GM19324 (cell line): ENCODE results near the gene S100A11.

Experiments used
- ATAC-seq: cut with Tn5 transposase; IDR thresholded peaks from one replicate; pipeline ENCODE4 v1.9.1; 2021; ENCODE audit warnings: mild to moderate bottlenecking, moderate library complexity; ENCODE audit not compliant: unreplicated experiment, low FRiP score

Gene S100A11

DNA sequence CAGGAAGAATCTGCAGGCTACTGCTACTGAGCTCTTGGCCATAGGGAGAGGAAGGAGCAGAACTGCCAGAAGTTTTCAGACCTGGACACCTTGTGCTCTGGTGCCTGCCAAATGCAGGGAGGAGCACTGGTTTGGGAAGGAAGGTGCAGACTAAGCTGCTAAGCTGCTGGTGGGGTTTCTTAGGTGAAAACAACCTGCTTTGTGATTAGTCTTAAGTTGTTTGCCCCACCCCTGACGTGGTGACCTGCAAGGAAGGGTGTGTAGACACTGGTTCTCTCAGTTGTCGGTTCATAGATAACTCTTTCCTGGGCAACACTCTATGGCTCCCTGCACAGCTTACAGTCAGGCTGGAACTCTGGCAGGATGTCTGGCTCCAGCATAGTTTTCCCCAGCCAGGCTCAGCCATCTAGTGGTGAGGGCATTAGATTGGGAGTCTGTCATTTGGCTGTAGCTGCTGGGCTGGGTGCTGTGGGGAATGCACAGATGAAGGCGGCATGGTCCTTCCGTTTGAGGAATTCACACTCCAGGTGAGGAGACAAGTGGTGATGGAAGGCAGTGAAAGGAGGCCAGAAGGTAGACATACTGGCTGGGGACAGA lies 32.9 kb downstream of the S100A11 start:
- no peak for ATAC-seq

DNA sequence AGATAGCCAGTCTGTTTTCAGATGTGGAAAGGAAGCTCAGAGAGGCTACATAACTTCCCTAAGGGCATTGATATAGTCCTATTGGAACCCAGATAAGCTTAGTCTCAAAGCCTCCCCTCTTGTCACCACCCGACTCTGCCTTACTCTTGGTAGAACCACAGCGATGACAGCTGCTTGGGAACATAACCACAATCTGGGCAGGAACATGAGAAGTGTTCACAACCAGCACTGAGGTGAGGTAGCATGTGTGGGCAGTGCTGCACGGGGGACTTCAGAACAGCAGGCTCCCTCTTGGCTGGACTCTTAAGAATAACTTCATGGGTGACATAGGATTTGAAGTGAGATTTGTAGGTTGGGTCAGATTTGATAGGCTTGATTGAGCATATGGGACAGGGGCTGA lies 33.8 kb downstream of the S100A11 start:
- ATAC-seq = no peak

DNA sequence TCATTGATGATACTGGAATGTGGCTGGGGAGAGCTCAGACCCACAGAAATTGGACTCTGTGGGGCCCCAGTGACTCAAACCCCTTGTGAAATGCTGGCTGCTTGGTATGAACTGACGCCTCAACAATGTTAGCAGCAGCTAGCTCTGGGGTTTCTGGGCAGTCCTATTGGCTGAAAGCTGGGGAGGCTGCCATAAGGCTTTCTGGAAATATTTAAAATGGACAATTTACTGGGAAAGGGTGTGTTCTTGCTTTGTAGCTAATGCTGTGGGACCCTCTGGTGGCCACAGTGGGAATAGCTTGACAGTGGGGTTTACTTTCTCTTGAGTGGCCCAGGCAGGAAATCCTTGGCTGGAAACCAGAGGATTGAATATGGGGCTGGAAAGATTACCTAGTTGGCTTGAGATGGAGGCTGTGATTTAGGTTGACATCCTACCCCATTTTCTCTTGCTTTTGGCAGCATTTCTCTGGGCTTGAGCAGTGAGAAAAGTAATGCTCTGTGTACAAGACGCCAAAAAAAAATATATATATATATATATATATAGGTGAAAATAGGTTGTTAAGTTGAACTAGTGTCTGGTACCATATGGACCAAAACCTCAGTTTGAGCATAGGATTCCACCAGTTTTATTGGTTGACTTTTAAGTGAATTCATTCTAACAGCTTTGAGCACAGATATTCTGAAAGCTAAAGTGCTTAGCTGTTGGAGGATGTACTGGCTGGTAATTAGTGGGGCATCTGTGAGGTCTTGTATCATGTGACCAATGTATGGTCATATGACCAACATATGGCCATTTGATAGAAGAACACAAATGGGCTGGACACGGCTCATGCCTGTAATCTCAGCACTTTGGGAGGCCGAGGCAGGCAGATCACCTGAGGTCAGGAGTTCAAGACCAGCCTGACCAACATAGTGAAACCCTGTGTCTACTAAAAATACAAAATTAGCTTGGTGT lies 34.9 kb downstream of the S100A11 start:
- ATAC-seq = no peak

DNA sequence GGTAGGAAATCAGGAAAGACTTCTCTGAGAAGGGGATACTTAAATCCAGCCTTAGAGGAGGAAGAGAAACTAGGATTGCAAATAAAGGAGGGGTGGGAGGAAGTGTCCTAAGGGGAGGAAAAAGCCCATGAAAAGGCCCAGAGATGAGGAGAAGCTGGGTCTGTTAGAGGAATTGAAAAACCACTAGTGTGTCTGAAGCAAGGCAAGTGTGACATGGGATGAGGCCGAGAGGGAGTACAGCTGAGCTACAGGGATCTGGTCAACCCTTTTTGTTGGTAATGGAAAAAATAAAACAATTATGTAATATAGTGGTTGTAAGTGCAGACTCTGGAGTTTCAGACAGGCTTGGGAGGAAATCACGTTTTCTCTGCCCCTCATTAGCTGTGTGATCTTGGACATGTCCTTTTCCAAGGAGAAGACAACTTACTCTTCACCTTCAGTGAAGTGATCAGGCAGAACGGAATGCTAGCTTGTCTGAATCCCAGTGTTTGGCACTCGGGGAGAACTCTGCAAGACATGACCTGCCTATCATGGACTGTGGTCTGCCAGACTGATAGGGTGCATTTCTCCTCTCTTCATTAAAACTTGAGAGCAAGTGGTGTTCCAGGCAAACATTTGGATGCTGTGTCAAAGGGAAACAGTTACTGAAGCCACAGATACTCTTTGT lies 35.7 kb downstream of the S100A11 start:
- ATAC-seq = no peak

DNA sequence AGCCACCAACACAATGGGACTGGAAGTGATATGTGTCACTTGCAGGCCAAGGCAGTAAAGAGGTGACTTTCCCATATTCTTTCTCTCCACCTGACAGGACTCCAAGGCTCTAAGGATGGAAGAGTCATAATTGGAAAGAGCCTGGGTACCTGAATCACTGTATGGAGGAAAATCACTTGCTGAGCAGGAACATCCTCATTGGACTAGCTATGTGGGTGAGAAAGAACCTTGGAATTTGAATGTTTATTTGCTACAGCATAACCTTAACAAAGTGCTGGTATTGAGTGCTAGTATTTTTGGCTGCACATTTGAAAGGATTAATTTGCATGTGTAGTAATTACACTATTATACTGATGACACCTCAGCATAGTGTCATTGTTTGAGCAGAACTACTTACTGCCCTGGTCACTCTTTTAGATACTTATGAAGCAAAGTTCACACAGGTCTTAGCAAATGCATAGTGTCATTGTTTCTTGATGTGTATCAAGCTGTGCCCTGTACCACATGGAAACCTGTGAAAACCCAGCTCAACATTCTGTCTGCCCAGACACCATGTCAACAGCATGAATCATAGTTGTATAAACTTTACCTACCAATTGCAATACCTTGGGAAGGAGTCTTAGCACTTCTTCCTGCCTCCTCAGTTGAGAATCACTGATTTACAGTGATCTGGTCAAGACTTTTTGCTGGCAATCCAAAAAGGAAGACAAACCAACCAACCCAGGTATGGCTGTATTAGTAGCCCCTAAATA lies 38.0 kb downstream of the S100A11 start:
- ATAC-seq = no peak

DNA sequence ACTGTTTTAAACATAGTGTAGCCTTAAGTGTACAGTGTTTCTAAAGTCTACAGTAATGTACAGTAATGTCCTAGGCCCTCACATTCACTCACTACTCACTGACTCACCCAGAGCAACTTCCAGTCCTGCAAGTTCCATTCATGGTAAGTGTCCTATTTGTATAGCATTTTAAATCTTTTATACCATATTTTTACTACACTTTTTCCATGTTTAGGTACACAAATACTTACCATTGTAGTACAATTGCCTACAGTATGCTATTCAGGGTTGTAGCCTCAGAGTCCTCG lies 39.6 kb downstream of the S100A11 start:
- no peak for ATAC-seq

DNA sequence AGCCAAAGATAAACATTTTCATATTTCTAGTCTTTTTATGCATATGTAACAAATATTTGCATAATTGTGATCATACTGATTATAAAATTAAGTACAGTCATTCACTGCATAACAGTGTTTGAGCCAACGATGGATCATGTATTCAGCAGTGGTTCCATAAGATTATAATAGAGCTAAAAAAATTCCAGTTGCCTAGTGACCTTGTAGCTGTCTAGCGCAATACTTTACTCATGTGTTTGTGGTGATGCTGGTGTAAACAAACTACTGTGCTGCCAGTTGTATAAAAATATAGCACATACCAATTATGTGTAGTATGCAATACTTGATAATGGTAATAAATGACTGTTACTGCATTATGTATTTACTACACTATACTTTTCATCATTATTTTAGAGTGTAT lies 41.0 kb downstream of the S100A11 start:
- no peak for ATAC-seq

DNA sequence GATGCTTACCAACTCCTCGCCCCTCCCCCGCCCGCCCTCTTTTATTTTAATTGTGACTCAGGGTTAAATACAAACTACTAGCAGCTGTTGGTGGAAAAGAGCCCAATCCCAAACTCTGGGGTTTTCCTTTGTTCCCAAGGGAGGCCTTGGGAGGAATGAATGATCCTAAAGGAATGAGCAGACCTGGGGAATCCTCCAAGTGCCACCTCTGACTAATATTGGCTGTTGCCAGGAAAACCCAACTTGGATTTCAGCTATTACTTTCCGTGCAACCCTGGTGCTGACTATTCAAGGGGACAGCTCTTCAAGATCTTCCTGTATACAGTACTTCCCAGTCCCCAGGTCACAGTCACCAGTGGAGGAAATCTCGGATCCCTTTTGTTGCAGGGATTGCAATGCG lies 41.8 kb downstream of the S100A11 start:
- ATAC-seq = no peak

DNA sequence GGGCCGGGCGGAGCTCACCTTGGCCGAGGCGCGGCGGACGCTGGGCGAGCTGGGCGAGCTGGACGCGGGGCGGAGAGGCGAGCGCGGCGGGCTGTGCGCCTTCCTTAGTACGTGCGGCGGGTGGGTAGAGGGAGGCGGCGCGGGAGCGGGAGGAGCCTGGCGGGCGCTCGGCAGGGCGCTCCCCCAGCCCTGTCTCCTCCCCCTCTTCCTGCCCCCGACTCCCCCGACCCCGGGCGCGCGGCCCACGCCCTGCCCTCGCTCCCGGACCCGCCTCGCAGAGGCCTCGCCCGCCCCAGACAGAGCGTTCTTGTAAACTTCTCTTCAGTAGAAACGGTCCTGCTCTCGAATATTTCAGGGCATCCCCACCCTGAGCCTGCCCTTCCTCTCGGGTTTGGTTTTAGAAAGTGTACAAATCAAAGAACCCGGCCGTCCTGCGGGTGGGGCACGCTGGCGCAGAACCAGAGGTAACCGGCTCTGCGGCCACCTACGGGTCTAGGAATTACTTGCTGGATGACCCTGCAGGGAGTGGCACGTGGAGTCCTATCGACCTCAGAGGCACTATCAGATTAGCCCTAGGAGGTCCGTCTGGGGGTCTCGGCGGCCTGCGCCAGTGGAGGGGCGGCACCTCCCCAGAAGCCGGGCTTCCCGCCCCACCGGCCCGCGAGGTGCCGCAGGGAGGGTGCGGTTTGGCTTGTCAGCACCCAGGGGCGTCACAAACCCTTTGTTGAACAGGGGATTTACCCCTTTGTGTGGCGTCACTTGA lies 42.9 kb downstream of the S100A11 start, which contains the start of gene S100A10:
Gene S100A10, minus strand, starts transcription at position 126 of the 763 bp plus-strand sequence. CDS start 7,629 bp downstream, outside the sequence.
- ATAC-seq = no peak

DNA sequence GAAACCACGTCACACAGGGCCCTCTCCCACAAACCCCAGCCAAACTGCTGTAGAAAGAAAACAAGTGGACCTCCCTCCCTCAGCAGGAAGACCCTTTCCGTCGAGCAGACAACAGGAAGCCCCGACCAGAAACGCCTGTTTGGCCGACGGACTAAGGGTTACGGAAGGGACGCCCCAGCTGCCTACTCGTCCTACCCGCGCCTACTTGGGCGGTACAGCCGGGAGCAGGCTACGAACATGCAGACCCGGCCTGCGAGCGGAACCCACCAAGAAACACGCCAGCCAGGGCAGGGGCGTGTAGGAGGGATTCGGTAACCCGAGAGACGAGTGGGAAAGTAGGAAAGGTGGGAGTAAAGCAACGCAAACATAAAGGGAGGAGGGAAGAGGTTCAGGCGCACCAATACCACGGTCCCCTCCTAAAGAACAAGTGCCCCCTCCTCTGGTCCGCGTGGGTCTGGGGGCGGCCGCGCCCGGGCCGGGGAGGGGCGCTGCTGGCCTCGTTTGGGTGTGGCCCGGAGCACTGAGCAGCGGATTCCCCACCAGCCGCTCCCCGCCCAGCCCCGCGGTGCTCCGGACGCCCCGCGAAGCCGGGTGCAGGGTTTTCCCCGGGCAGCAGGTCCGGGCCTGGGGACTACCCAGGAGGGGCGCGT lies 43.6 kb downstream of the S100A11 start:
- no peak for ATAC-seq

DNA sequence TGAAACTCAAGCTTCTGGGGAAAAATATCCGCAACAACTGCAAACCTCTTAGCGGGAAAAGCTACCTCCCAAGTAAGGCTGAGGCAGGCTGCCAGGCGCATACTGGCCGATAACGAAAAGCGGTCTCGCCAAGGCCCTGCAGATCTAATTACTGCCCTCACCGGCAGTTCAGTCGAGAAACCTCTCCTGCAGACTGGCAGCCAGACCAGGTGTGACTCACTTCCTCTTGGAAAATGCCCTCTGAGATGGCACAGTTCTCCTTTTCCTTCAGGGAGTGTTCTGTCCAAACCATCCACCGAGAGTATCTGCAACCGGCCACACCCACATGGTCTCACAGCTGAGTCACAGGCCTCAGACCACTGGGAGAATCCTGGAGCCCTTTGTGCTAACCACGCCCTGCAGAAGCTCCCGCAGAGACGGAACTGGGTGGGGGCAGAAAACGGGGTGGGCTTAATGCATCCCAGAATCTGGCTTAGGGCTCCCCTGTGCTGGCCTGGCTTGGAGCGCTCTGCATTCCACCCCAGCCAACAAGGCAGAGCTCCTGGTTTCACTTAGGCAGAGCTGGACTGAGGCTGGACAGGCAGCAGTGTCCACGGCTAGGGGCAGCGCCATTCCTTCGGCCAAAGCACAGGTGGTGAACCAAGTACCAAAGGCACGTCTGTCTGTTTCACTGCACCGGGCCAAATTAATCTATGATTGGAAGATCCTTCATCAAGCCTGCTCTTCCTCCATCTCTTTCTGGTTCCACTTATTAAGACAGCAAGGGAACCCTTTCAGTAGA lies 44.3 kb downstream of the S100A11 start:
- no peak for ATAC-seq

DNA sequence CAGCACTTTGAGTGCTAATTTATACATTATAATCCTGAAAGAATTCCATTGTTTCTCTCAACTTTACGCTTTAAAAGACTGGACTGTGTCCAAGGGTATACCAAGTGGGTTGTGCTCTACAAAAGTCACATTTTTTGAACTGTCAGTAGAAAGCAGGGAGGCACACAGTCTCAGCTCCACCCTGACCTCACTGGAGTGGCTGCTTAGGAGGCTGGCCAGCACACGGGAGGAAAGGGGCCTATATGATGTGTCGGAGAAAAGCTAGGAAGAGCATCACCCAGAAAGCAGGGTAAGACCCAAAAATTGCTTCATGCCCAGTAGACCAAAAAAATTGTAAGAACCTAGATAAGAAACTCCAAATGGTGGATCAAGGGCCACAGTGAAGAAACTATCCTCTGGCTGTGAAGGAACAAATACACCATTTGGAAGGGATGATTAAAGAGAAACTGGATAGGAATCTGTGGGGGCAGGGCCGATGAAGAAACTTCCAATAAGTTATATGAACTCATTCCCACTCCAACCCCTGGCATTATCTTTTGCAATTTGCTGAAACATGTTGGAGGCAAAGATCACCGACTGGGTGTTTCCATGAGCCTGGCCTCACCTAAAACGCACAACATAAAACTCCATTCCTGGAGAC lies 45.0 kb downstream of the S100A11 start:
- no peak for ATAC-seq

DNA sequence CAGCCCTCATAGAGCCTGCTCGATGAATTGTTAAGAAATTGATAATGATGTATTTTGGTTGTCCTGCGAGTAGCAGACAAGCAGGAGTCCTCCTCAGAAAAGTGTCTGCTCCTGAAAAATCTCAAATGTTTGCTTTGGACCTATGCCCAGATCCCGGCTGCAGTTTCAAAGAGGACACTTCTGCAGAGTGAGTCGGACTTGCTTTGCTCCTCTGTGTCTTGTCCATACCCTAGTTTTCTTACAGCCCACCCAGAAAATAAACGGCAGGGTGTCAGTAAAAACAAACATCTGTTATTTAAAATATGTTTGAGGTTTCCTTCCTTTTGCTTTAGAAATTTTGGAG lies 46.0 kb downstream of the S100A11 start:
- no peak for ATAC-seq

DNA sequence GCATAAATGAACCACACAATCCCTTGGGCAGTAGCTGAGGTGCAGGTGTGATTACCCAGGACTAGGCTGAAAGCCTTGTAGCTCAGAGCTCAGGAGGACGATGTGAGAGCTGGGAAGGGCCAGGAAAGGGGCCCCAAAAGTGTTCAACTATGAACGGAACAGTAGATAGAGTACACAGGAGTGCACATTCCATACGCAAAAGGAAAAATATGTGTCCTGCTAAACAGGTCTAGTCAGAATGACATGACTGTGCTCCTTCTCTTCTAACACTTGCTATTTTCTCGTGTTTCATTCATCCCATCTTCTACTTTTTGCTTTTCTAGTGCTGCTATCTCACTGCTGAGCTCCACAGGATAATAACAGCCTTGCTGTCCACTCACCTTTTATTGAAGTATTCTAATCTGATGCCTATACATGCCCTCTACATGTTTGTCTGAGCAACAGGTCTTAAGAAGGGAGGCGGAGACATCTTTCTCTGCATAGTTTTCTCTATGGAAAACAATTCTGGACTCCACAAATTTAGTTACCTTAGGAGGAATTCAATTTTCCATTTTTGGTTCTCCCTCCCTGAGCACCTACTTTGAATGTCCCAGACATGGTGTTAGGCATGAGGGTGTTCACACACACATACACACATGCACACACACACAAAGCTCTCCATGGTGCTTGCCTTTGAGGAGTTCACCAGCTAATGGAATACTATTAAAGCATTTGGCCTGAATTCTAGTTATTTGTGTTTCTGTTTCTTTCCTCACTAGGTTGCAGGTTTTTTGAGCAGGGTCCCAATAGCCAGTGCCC lies 46.5 kb downstream of the S100A11 start:
- no peak for ATAC-seq

DNA sequence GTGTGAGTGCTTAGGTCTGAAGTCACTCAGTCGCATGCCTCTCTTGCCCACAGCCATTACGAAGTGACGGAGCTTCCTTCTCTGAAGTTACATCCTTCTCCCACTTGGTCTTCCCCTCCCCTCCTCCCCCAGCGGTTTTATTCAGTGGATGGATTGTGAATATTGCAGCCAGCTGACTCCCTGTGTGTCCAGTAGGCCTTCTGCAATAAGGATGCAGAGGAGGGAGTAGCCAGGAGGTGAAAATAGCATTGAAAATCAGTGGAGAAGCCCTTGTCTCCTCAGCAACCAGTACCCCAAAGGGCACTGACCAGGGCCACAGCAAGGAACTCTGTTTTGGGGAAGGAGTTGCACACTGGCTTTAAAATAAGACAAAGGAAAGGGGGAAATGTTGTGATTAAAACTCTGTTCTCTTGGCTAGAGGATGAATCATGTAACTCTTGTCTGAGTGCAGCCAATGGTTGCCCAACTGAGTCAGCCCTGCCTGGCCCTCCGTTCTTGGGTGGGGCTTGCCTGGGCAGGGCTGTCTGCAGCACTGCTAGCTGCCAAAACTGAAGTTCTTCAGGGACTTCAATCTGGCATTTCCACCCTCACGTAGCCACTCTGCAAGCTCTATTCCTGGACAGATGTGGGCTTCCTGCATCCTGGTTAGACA lies 47.5 kb downstream of the S100A11 start:
- ATAC-seq = no peak

DNA sequence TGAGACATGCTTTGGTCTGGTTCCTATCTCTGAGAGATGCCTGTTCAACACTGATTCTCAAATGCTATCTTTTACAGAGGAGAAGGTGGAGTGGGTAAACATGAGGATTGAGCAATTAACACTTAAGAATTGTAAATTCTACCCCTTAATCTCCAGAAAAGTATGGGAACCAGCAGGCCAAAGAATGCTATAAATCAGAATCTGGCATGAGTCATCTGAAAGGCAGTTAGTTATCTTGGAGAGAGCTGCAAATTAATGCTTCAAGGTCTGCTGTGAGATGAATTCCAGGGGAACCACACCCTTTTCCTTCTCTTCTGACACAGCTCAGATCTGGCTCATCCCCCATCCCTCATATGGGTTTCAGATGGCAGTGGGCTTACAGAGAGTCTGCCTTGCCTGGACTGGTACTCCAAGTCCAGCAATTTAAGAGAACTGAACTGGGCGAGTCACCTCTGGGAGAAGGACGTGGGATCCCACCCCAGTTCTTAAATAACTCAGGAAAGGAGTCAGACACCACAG lies 48.3 kb downstream of the S100A11 start:
- ATAC-seq = no peak
